ENCODE data around the gene FCHSD2. TPM values are rescaled to one million over a fixed set of nuclear protein-coding genes. Genes with fewer than 3 reads are reported as not detected.

The FCHSD2 gene
- total and polyA plus RNA-seq, 2 of the 13 experiments (the other 11 are each of a cell fraction or from before 2014, with no cell fraction given): 20.5 to 24.8 TPM

GRCh38 chr11:73177380-73177777 is 35.3 kb upstream of the FCHSD2 start (continued):
- TF ChIP-seq ZNF891 (CRISPR knock-in tag; IDR thresholded peaks at IDR 0.05) (no peak), MYC (CRISPR knock-in tag; IDR thresholded peaks at IDR 0.05; ENCODE audit: borderline replicate concordance) (peak; percentile 21; the same call in 1 of the 2 replicates), SNAPC5 (CRISPR knock-in tag; IDR thresholded peaks at IDR 0.05; ENCODE audit: borderline replicate concordance) (no peak), ZSCAN22 (CRISPR knock-in tag; IDR thresholded peaks at IDR 0.05) (no peak), ZNF446 (CRISPR knock-in tag; IDR thresholded peaks at IDR 0.05) (no peak), ZNF615 (CRISPR knock-in tag; IDR thresholded peaks at IDR 0.05; ENCODE audit: borderline replicate concordance) (no peak), ZNF639 (CRISPR knock-in tag; conservative IDR thresholded peaks at IDR 0.05) (no peak), CREB1 (IDR thresholded peaks at IDR 0.05) (no peak), CREB1 (CRISPR knock-in tag; IDR thresholded peaks at IDR 0.05) (no peak), ZBTB14 (CRISPR knock-in tag; IDR thresholded peaks at IDR 0.05) (peak; percentile 28; the same call in 1 of the 2 replicates), RFX3 (CRISPR knock-in tag; IDR thresholded peaks at IDR 0.05) (no peak), CSRNP2 (CRISPR knock-in tag; conservative IDR thresholded peaks at IDR 0.05; ENCODE audit: low read depth) (no peak), HIC2 (CRISPR knock-in tag; IDR thresholded peaks at IDR 0.05; ENCODE audit: low read depth) (peak; percentile 65), TCF7L2 (IDR thresholded peaks at IDR 0.05; ENCODE audit: low read depth, low read length) (no peak), ZNF704 (CRISPR knock-in tag; IDR thresholded peaks at IDR 0.05; ENCODE audit: borderline replicate concordance) (no peak), MXD1 (CRISPR knock-in tag; IDR thresholded peaks at IDR 0.05) (no peak), TAF1 (CRISPR knock-in tag; IDR thresholded peaks at IDR 0.05) (peak; percentile 34; the same call in 1 of the 2 replicates), HMGXB4 (CRISPR knock-in tag; IDR thresholded peaks at IDR 0.05; ENCODE audit: borderline replicate concordance in 1 of 2, low read depth in 1 of 2) (no peak), KLF9 (CRISPR knock-in tag; IDR thresholded peaks at IDR 0.05; ENCODE audit: low read depth) (no peak), ZC3H4 (CRISPR knock-in tag; IDR thresholded peaks at IDR 0.05; ENCODE audit: borderline replicate concordance) (no peak), ZNF549 (CRISPR knock-in tag; IDR thresholded peaks at IDR 0.05) (no peak)
